GM12864 (cell line): Measurements from ENCODE around the gene CLIC6.

Experiments
- DNase-seq: peaks from one replicate; pipeline ENCODE4 v3.0.0-alpha.2; 2011; ENCODE audit warnings: low read depth
- H3K4me3 ChIP-seq: 2 replicates; pipeline ENCODE4 v1.5.1; 2011; ENCODE audit warnings: mild to moderate bottlenecking, low read depth, low read length, control low read depth
- CTCF ChIP-seq: IDR thresholded peaks from 2 replicates; pipeline ENCODE4 v1.5.1; 2011; ENCODE audit warnings: low read depth, mild to moderate bottlenecking, moderate library complexity, low read length, control low read depth, inconsistent platforms; ENCODE audit errors: missing control alignments

CLIC6 gene

GRCh38 chr21:34690793-34691175 lies 22.0 kb downstream of the CLIC6 start:
- no peak for TF ChIP-seq CTCF
- no peak overlapping the region for H3K4me3 ChIP-seq
- DNase-seq, result no peak

DNA sequence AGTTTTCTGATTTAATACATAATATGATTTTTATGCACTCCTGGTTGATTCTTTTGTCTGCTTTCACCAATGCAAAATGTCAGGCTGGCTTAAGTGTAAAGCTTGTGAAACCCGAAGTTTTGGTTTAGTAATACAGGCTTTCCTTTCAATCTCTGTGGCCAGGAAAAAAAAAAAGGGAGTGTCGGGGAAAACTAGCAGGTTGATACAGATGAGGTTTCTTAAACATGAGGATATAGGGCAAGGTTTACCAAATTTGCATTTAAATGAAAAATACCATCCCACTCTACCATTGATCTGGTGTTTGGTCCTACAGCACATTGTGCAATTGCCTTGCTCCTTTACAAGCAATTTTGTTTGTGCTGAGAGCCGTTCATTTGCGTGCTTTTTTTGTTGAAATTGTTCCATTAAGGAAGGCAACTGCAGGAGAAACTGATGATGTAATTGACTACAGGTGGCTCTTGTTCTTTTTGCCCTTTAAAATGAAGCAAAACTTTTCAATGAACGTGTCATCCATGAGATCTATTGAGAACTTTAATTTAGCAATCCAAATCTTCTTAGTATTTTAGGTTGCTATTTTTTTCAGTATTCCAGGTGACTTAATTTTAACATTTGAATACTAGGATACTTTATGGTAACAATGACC lies 22.7 kb downstream of the CLIC6 start:
- TF ChIP-seq CTCF, result no peak
- no peak for DNase-seq
- no peak overlapping the region for H3K4me3 ChIP-seq

DNA sequence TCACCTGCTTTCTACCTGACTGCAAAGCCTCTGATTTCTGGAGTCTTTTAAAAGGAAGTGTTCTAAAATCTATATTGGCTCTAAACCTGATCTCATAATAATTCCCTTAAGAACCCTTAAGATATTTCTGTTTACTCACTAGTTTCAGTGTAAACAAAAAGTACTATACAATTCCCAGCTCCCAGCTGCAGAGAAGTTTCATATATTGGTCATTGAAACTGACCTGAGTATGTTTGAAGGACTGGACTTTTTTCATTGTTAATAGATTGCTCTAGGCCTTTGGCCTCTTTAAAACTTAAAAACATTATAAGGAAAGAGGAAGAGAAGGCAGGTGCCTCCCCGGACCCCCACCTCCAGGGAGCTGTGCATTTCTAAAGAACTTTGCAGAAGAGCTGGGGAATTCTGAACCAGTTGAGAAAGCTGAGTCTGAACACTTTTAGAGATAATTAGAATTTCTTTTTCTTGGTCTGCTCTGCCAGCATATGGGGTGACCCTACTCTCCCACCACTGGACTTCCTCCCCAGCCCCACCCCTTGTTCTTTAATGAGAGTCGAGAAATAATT lies 23.7 kb downstream of the CLIC6 start:
- DNase-seq, result no peak
- no peak for TF ChIP-seq CTCF
- no peak overlapping the region for H3K4me3 ChIP-seq

DNA sequence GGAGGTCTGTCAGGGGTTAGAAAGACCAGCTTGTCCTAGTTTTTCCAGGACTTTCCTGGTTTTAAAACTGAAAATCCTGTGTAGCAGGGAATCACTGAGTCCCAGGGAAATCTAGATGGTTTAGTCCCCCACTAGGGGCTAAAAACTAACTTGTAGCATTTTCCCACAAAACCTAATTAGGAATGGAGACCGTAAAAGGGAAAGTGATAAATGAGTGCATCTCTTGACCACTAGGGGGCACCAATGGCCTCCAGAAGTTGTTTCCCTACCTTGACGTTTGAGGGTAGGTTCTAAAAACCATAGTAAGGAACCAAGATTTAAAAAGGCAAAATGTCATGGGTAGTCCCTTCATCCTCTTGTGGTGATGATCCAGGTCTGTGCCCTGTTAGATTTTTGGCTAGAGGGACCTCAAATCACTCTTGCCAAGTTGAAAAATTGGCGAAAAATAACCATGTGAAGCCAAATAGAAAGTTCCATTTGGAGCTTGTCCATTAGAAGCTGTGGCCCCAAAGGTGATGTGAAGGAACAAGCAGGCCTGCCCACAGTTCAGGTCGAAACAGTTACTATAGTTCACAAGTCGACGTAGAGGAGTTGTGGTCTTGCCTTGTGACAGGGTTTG lies 24.5 kb downstream of the CLIC6 start:
- DNase-seq, result no peak
- peak; percentile 86 for TF ChIP-seq CTCF
- no peak overlapping the region for H3K4me3 ChIP-seq

GRCh38 chr21:34695434-34695833 lies 26.6 kb downstream of the CLIC6 start:
- DNase-seq, result peak; percentile 39
- TF ChIP-seq CTCF, result no peak
- H3K4me3 ChIP-seq, result no peak overlapping the region

DNA sequence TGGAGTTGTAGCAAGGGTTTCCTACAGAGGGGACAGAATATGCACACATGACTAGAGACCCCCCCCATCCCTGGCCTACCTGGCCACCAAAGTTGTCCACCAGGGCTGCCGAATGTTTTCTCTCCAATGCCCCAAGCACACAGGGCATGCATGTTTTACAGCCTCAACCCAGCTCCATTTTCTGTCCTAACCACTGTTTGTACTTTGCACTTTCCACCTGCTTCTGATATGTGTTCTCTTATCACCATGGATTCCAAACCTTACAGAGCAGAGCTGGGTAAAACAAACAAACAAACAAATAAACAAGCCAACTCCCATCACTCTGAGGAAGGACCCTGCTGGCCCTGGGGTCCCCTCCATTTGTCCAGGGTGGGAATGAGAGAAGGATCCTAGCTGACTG lies 27.3 kb downstream of the CLIC6 start:
- no peak for TF ChIP-seq CTCF
- no peak overlapping the region for H3K4me3 ChIP-seq
- no peak for DNase-seq

GRCh38 chr21:34697826-34698225 lies 29.0 kb downstream of the CLIC6 start:
- DNase-seq, result no peak
- H3K4me3 ChIP-seq, result no peak overlapping the region
- no peak for TF ChIP-seq CTCF
